Measurements from ENCODE around the gene CDKN1B.
"Not testable (repeated sequence)": the region's sequence is repeated elsewhere in the genome, so short reads cannot be mapped to it uniquely, and the experiment has no call there.

Gene CDKN1B

GRCh38 chr12:12725086-12725955 lies 8.2 kb downstream of the CDKN1B start:
- peak; percentile 97 to 99 for DNase-seq

GRCh38 chr12:12725956-12726554 lies 8.9 kb downstream of the CDKN1B start:
- no peak for DNase-seq

DNA sequence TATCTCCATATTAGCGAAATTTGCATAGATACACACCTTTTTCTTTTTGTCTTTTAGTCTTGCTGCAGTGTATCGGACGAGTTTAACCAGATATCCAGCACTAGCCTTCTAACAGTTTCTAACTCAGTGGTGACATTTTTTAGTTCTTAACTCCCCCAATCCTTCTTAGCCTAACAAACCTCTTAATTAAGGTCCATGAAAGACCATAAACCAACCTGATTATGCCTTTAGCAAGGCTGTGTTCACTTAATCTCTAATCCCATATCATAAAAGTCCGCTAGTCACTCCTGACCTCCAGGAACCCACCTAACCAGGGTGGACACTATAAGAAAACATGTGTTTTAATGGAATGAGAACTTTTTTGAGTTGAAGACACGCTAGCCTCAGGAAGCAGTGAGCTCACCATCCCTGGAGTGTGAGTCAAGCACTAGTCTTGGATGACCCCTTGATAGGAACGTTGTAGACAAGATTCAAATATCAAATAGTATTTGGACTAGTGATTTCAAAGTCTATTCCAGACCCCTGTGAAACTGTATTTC lies 9.5 kb downstream of the CDKN1B start:
- DNase-seq: peak; percentile 44 to 77

DNA sequence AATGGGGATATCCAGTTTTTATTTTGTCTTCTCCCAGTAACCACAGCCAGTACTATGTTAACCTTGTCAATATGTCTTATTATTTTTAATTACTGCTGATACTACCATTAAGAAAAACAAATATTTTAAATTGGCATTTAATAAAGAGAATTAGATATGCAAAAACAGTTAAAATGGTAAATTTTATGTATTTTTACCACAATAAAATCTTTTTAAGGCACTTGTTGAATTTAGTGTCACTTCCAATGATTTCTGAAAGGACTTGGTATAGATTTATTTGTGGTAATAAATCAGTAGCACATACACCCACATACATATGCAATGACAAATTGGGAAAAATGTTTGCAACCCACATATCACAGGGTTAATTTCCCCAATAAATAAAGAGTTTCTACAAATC lies 14.0 kb downstream of the CDKN1B start:
- DNase-seq: no peak

DNA sequence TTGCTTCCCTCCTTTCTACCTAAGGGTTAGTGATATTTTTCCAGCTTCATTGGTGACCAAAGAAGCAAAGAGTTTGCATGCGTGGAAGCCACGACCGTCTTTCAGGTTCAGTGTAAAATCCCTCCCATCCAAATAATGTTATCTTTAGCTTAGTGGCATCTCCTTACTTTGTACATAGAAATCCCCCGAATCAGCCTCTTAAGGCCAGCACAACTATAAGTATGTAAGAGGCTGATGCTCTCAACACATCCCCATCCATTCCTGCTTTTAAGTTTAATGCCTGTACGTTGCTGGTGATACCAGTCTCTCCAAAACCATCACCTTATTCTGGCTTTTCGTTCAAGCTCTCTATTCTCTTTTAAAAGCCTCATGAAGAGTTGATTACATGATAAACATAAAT lies 14.6 kb downstream of the CDKN1B start:
- no peak for DNase-seq

DNA sequence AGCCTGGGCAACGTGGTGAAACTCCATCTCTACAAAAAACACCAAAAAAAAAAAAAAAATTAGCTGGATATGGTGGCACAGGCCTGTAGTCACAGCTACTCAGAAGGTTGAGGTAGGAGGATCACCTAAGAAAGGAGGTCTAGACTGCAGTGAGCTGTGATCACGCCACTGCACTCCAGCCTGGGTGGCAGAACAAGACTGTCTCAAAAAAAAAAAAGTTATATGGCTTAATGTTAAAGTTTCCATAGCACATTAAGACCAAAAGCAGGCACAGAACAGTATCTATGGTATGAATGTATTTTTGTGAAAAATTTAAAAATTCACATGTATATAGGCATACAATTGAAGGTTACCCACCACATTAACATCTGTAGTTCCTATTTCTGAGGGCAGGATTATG lies 15.9 kb downstream of the CDKN1B start:
- no peak for DNase-seq

DNA sequence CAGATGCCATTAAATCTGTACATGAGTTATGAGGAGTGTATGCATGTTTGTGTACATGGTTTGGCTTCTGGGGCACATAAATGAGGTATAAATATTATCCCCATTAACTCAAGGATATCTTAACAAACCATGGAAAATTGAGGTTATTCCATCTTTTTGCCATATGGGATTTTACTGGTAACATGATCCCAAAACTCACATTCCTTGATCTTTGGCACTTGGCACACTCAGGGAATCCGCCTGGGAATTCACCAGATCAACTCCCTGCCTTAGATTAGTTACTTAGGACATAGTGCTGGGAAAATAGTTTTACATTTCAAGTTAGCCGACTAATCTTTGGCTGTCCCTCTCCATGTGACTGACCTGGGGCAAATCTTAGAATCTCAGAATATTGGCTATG lies 16.9 kb downstream of the CDKN1B start:
- no peak for DNase-seq

DNA sequence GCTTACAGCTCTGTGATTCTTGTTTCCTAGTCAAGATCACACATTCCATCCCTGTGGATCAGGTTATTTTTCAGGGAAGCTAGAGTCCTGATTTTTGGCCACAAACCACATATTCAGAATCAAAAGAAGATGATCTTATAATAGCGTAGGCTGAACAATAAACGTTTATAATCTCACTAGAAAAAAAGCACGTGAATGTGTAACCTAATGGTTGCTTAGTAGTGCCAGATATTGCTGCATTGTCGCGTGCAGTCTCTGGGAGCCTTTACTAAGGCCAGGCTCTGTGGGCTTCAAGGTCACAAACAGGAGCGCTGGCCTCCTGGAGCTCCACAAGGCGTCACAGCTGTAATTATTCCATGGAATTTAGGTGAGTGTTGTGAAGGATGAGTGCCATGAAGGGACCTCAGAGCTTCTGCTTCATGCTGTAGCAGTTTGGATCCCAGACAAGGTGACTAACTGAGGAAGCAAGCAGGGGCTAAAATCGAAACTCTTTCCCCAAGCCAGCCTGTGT lies 17.4 kb downstream of the CDKN1B start:
- DNase-seq: no peak

- no peak for DNase-seq
These were observed 18.1 kb downstream of the CDKN1B start for GRCh38 chr12:12735301-12735700.

GRCh38 chr12:12736759-12737676 lies 19.9 kb downstream of the CDKN1B start:
- DNase-seq: peak in 1 of 2 experiments; percentile 65

DNA sequence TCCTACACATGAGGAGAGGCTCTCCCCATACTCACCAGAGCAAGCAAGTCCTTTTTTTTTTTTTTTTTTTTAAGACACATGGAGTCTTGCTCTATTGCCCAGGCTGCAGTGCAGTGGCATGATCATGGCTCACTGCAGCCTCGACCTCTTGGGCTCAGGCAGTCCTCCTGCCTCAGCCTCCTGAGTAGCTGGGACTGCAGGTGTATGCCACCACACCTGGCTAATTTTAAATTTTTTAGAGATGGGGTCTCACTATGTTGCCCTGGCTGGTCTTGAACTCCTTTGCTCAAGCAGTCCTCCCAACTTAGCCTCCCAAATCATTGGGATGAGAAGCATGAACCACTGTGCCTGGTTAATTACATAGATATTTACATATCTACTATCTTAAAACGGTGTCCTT lies 21.0 kb downstream of the CDKN1B start:
- not testable (repeated sequence) for DNase-seq

DNA sequence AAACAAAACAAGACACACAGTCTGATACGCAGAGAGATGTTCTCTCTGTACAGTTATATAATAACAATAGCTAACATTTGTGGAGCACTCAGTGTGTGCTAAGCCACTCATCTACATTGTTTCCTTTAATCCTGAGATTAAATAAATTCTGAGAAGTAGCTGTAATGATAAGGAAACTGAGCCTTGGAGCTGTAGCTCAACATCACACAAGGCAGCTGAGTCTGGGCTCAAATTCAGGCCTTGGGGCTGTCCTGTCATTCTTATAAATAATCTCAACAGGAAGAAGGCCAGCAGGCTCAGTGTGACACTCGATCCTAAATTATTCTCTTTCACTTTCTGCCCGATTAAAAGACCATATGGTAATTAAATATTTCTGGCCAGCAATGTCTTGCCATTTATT lies 24.5 kb downstream of the CDKN1B start:
- no peak for DNase-seq

DNA sequence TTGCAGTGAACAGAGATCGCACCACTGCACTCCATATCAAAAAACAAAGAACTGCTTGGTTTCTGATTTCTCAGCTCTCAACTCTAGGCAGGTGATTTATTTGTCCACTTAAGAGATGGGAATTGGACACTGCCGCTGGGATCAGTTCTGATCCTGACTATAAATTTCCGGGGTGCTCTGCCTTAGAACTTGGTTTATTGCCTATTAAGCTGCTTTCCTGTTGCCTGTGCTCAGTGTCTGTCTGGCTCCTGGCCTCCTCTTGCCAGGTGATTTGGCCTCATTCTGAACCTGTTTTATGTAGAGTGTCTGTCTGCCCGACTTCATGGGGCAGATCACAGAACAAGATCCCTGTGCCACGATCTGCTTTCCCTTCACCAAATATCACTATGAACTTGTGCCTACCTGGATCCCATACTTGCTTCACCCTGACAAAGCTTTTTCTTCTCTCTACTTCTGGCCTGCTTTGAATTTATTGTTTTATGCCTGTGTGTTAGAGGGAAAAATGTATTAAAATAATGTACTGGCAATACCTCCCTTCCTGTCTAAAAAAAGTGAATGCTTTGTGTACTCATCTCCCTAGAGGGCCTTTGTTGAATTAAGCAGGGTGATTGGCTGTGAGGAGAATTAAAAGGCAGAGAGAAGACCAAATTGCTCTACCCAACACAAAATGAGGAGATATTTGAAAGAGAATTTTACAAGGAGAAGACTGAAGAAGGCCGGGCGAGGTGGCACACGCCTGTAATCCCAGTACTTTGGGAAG lies 27.6 kb downstream of the CDKN1B start:
- DNase-seq: no peak

DNA sequence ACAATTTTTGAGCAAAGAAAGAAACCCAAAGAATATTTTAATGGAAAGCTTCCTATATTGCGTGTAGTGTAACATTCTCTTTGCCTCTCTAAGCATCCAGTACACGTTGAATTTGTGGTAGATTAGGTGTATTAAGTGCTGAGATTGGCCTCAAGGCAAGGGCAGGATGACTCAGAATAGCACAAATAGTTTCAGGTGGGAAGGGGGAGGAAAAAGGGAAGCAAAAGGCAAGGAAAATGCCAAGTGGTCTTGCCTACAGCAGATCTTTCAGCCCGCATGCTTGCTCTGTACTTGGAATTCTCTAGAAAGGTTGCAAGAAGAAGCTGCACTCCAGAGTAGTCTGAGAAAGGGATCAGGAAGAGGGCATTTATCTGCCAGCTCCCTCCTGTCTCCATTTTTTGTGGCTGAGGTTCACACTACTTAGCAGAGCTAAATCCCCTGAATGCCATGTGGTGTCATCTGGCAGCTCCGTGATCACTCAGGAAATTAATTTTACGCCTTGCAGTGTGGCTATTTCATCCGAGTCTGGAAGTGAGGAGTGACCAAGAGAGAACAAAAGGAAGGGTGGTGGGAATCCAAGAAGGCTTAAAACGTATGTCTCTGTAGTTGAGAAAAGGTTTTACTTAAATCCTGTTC lies 28.5 kb downstream of the CDKN1B start:
- DNase-seq: no peak

- DNase-seq: no peak
These were observed 30.1 kb downstream of the CDKN1B start for GRCh38 chr12:12747278-12747677.

DNA sequence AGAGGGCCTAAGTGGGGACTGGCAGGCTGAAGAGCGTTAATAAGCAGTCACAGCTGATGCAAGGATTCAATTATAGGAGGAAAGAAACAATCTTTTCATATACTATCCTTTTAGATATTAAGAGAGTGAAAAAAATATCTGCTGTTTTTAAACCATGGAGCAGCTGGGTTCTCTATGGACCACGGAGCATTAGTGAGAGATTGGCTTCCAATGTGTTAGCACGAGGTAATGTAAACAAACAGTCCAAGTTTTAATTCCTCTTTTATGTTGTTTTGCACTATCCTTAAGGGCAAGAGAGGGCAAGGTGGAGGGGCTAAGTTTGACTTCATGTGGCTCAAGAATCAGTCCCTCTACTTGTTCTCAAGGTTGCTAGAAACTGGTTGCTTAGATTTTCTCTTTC lies 30.9 kb downstream of the CDKN1B start:
- no peak for DNase-seq

GRCh38 chr12:12749433-12749832 lies 32.3 kb downstream of the CDKN1B start:
- DNase-seq: no peak

- no peak for DNase-seq
These were observed 38.8 kb downstream of the CDKN1B start for GRCh38 chr12:12755923-12756322.

DNA sequence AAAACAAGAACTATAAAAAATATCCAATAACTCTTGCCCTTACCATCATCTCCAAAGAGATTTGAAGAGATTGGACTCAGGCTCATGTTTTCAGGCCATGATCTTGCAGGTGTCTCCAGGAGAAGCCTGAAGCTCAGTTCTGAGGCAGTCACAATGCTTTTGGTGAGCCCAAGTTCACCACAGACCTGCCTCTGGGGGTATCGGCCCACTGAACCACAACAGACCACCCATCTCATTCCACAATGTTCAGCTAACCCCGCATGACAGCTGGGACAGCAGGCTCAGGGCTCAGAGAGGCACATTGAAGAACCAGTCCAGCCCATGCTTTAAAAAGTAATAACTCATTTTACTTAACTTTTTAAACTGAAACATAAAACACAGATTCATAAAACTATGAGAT lies 40.0 kb downstream of the CDKN1B start:
- DNase-seq: no peak

GRCh38 chr12:12759234-12759915 lies 42.2 kb downstream of the CDKN1B start:
- peak in 1 of 2 experiments; percentile 57 for DNase-seq

GRCh38 chr12:12764824-12765223 lies 47.7 kb downstream of the CDKN1B start:
- DNase-seq: no peak

Data from SW 1271 (cell line).